Bronchial smooth muscle cell (primary cell): ENCODE data around the gene SYT13. TPM values are rescaled to one million over a fixed set of nuclear protein-coding genes. Genes with fewer than 3 reads are reported as not detected.

ENCODE experiments used
- total RNA-seq: library from RNA; depleted of rRNA; stranded (reverse); fragments of >200 nt; gene quantifications from 2 replicates; pipeline ENCODE4 v1.2.1, GENCODE V29; 2014

Gene SYT13
- not detected in 2 replicates for total RNA-seq

GRCh38 chr11:45285930-45286632, at the start of gene SYT13:
SYT13 (minus strand) TSS chr11:45286341; CDS start chr11:45286207, 134 bp downstream.

Other genes starting within 250 kb of the SYT13 start
- gene PRDM11, start 139.7 kb downstream of the SYT13 start, total RNA-seq: 3.2 and 5.2 TPM in 2 replicates